HG03342 (cell line): ENCODE data around the gene PDE10A.
"Not testable (repeated sequence)": the region's sequence is repeated elsewhere in the genome, so short reads cannot be mapped to it uniquely, and the experiment has no call there.

Source experiments
- ATAC-seq: cut with Tn5 transposase; IDR thresholded peaks from one replicate; pipeline ENCODE4 v1.9.1; 2021; ENCODE audit warnings: mild to moderate bottlenecking, moderate library complexity; ENCODE audit not compliant: unreplicated experiment

Gene PDE10A

DNA sequence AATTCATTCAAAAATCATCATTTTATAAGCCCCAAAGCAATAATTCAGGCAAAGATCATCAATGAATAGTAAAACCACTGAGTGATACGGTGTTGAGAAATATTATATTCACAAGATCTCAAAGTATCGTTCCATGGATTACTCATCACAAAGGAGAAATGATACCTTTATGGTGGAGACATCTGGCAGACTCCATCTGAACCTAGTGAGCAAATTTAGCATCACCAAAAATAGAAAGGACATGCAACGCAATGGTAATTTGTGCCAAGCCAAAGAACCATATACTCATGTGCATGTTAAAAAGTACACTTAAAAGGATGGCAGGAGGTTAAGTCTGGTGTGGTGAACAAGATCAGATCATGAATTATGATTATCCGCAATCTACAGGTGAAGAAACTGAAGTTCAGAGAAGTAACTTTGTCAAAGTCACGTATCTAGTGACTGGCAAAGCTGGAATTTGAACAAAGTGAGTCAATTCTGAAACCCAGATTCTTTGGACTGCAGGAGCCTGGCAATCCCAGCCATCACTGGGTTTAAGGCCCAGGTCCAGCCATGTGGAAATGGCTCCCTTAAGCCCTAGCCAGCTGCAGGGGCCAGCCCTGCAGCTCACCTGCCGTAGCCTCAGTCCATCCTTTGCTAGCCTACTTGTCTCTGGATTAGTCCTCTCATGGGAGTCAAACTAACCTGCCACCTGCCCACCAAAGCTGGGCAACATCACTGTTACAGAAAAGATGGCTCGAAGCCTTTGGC, 68.3 kb downstream of the PDE10A start:
- ATAC-seq, result no peak

DNA sequence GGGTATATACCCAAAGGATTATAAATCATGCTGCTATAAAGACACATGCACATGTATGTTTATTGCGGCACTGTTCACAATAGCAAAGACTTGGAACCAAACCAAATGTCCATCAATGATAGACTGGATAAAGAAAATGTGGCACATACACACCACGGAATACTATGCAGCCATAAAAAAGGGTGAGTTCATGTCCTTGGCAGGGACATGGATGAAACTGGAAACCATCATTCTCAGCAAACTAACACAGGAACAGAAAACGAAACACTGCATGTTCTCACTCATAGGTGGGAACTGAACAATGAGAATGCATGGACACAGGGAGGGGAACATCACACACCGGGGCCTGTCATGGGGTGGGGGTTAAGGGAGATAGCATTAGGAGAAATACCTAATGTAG, 70.1 kb downstream of the PDE10A start:
- ATAC-seq, result not testable (repeated sequence)

DNA sequence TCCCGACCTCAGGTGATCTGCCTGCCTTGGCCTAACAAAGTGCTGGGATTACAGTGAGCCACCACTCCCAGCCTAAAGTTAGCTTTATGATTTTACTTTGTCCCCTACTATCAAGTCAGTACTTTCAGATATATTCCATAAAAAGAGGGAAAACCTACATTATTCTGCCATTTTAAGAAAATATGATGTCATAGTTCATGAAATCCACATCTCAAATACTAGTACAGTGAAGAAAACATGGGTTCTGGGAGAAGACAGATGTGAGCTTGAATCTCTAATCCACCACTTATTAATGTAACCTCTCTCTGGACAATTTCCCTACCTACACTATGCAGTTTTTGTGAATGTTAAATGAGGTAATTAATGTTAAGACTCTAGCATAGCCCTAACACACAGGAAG, 74.5 kb downstream of the PDE10A start:
- ATAC-seq, result no peak

DNA sequence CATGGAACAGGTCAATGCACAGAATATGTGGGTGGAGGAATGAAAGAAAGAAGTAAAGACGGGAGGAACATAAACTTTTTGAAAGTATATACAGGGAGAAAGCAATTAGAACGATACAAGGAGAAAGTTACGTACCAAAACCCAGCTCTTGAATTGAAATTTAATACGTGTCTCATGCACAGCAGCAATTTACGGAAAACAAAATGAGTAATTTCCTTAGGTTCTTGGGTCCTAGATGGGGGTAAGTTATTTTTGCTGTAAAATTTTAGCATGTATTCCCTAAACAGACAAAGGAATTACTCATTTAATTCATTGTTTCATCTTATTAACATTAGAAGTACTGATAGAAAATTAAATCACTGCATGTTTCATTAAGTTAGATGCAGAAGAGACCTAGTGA, 75.8 kb downstream of the PDE10A start:
- ATAC-seq, result no peak

DNA sequence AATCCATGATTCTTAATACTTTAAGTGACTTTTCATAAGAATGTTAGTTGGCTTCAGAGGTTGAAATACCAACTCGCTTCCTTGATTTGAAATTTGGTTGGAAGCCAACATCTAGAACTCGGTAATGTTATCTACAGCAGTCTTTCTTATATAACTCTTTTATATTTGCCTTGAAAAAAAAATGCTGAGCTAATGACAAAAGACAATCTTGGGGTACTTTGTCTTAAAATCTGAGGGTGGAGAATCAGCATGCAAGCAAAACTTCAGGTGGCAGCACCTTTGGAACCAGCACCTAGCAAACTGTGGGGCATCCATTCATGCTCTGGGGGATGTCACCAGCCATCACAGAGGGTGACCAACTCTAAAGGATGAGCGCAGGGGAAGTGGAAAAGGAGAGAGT, 76.3 kb downstream of the PDE10A start:
- no peak for ATAC-seq

DNA sequence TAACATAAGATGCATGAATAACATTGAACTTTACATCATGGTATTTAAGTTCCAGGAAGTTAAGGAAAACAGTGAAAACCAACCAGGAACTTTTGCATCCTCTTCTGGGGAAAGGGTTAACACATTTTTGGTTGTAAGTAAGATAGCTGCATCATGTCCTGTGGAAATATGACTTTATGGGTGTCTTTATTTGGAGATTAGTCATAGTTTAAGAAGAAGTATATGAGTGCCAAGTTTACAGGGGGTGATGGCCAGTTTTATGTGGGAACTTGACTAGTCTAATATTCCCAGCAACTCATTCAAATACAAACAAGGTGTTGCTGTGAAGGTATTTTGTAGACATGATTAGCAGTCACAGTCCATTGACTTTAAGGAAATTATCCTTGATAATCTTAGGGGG, 78.0 kb downstream of the PDE10A start:
- no peak for ATAC-seq

DNA sequence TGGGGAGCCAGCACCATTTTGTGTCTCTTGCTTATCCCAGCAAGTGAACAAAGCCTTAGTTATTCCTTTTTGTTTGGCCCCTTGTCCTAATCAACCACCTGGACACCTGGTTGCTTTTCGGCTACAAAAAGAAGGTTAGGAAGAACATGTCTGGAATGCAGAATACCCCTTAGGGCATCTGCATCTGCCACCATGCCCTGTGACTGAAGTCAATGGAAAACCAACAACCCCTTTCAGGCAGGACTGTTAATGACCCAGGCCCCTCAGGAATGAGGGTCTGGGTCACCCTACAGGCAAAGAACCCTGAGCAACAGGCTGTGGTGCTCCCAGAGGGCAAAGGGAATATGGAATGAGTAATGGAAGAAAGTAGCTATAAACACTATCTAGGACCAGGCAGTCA, 78.5 kb downstream of the PDE10A start:
- ATAC-seq, result no peak

DNA sequence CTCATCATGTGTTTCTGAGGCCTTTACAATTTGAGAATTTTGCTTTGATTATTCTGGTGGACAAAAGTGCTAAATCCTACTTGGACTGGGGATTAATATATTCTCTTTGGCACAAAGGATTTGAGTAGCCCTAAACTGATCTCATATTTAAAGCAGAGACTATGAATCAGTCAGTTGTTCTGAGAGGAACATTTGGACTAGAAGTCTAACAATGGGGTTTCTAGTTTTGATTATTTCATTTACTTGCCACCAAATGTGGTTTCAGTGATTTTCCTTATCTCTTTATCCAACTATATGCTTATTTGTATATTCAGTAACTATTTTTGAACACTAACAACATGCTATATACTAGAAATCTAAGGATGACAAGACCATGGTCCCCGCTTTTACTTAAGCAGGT, 81.4 kb downstream of the PDE10A start:
- no peak for ATAC-seq

DNA sequence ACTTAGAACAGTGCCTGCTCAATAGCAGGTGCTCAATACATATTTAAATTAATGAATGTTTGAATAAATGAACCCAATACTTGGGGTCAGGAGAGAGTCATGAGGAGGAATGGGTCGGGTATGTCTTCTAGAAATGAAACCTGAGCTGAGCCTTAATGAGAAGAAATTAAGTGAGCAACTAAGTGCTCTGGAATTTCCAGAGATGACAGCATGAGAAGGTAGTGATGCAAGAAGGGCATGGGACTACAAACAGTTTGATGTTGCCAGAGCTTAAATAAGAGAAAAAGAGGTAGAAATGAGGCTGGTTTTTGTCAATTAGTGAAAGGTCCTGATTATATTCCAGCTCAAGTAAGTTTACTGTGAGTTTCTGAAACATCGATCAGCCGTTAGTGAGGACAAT, 82.9 kb downstream of the PDE10A start:
- ATAC-seq, result no peak

DNA sequence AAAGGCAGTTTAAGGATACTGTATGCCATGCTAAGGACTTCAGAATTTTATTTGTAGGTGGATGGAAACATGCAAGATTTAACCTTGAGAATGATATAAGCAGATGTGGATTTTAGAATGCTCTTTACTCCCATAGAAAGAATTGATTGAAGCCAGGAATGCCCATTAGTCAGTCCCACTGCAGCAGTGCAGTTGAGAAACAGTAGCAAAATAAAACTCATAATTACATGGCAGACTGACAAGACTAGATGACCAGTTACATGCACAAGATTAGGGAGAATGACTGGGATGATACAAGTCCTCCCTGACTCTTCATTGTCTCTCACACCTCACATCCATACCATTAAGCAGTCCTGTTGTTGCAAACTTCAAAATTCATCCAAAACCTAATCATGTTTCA, 83.9 kb downstream of the PDE10A start:
- no peak for ATAC-seq

DNA sequence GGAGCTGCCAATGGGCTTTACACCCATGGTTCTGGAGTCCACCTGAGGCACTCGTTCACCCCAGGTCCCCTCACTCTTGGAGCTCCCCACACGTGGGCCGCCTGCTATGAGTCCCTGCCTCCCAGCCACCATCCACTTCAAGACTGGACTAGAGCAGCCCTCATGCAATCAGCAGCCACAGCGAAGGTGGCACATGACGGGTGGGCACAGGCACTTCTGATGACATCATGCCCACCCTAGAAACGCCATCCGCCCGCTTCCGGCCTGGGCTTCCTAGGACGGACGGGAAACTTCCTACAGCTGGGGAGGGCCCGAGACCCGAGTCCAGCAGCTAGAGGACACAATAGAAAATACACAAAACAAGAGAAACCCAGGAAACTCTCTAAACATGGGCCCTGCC, 85.5 kb downstream of the PDE10A start:
- no peak for ATAC-seq

DNA sequence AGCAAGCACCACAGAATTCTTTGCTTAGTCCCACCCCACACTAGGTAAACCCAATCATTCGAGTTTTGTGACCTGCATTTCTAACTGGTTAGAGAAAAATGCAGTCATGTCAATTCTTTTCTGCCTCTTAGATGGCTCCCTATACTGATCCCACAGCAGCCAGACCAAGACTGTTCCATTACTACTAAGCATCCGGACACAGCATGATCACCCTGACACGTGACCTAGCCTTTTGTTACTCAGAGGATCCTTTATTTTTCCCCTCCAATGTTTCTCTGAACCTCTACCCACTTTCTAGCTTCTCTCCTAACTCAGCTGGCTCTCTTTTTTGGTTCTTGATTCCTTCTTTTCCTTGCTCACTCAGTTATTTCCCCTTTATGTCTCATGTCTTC, 87.9 kb downstream of the PDE10A start:
- ATAC-seq, result no peak

DNA sequence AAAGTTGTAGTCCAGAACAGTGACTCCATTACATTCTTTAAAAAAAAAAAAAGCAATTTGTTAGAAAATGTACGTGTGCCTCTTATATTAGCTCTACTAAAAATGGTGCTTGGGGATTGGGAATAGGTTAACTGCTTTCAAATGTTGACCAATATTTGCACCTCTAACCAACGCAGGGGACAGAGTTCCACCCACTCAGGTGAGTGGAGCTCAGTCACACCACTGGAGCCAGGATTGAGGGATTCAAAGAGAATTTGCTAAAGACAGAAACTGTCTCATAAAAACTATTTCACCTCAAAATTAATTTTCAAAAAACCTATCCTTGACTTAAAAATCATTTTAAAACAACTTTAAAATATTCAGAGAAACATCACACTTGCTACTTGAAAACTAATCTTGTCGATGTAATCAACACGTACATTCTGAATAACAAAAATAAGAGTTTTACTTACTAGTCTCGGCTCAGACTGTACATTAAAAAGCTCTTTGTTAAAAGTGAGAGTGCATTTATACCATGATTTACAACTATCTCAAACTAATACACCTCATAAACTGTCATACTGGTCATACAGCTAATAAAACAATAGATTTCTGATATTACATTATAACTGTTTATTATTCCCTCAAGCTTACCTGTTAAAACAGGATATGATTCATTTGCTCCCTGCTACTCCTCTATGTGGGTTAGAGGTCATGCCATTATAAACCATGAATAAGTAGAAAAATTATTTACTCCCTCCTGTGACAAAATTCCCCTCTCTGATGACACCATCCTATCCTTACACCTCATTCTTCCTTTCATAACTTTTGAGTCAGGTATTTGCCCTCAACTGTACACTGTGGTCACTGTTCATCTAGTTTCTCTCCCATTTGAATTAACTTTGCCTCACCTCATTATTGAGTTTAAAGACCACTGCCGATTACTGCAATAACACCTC, 88.6 kb downstream of the PDE10A start:
- no peak for ATAC-seq

DNA sequence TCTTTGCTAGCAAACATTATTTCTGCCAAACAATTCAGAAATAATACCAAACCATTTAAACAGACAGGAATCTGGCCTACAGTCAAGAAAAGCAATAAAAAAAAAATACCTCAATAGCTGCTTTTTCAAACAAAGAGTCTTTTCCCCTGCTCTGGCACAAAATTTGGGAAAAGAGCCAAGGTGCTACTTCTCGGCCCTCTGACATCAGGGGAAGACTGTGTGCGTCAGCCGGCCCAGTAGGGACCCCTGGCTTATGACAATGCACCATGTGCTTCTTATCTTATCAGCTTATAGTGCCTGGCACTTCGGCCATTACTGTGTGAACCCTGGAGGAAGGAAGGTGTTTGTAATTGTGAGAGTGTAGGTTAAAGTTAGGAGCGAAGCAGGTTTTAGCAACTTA, 89.4 kb downstream of the PDE10A start:
- no peak for ATAC-seq

DNA sequence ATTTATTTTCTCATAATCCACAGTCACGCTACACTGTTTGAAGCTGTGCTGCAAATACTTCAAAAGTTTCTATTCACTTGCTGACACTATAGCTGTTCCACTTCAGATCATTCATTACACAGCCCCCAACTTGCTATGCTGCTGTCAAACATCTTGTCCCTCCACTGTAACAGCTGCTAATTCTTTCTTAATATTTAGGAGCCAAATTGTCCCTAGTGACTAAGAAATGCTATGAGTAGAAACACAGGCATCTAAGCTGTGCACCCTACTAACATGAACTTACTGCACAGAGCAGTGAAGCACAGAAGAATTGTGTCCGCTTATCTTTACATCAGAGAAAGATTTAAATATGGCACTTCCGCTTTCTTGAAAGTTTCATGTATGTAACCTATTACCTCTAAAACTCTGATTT, 91.3 kb downstream of the PDE10A start:
- peak; percentile 86 for ATAC-seq

DNA sequence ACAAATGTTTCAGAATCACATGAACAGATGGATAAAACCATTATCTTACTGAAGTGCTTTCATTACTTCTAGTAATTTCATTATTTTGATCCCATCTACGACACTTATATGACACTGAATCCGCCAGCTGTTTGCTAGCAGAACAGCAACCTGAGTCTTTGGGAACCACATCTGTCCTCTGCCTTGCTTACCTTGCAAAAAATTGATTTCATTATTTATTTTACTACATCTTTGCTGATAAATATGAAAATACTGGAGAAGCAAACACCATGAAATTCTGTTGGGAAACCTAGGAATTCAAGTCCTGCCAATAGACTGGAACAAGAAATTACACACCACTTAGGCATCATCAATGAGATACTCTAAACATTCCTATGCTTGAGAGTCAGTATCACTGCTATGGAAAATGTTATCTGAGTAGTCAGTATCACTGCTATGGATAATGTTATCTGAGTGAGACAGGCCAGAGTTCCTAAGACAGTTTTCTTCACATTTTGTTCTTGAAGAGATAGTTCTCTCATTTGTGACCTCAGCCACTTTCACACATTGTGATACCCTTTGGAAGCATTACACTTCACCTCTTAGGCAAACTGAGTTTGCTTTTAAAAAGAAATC, 91.9 kb downstream of the PDE10A start:
- no peak for ATAC-seq

DNA sequence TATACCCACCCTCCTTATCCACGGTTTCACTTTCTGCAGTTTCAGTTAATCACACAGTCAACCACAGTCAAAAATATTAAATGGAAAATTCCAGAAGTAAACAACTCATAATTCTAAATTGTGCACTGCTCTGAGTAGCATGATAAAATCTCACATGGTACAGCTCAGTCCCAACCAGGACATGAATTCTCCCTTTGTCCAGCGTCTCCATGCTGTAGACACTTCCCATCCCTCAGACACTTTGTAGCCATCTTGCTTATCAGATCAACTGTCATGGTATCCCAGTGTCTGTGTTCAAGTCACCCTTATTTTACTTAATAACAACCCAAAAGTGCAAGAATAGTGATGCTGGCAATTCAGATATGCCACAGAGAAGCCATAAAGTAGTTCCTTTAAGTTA, 94.7 kb downstream of the PDE10A start:
- no peak for ATAC-seq

DNA sequence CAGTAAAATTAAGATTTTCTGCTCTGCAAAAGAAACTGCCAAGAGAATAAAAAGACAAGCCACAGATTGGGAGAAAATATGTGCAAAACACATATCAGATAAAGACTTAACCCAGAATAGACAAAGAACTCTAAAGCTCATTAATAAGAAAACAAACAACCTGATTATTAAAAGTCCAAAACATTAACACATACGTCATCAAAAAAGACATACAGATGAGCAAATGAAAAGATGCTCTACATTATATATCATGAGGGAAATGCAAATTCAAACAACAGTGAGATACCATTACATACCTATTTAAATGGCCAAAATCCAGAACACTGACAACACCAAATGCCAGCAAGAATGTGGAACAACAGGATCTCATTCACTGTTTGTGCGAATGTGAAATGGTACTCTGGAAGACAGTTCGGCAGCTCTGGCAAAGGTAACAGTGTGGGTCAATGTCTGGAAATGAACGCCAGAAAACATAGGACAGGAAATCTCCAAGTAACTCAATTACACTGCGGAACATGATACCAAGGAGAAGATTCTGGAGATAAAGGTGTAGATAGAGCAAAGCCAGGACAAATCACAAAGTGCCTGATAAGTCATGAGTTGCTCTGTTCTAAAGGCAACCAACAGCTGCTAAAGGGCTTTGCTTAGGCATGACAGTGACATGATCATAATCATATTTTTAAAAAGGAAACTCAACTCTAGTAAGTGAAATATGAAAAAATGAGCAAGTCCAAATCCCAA, 96.8 kb downstream of the PDE10A start:
- ATAC-seq, result no peak

DNA sequence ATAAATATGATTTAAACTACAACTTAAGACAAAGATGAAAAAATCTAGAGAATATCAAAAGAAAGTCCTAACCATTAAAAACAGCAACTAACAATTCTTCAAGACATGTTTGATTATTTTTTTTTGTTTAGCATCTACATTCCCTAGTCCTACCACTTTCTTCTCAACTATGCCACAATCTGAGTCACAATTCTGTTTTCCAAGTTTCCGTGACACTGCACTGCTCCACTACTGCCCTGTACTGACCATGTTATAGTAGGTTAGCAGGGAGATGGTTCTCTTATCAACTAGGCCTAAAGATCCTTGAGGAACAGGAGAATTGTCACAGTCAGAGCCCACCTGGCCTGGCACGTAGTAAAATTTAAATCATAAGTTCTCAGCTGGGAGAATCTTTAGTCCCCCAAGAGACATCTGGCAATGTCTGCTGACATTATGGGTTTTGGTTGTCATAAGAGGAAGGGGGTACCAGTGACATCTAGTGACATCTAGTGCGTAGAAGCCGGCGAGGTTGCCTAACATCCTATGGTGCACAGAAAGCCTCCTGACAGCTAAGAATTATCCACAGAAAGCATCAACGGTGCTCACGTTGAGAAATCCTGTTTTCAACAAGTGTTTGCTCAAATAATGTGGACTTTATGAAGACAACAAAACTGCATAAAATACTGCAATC, 100.5 kb downstream of the PDE10A start:
- ATAC-seq, result no peak

DNA sequence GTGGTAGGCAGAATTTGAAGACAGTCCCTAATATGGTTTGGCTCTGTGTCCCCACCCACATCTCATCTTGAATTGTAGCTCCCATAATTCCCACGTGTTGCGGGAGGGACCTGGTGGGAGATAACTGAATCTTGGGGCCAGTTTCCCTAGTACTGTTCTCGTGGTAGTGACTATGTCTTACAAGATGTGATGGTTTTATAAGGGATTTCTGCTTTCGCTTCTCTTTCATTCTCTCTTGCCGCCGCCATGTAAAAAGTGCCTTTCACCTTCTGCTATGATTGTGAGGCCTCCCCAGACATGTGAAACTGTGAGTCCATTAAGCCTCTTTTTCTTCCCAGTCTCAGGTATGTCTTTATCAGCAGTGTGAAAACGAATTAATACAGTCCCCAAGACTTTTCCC, 103.4 kb downstream of the PDE10A start:
- no peak for ATAC-seq

DNA sequence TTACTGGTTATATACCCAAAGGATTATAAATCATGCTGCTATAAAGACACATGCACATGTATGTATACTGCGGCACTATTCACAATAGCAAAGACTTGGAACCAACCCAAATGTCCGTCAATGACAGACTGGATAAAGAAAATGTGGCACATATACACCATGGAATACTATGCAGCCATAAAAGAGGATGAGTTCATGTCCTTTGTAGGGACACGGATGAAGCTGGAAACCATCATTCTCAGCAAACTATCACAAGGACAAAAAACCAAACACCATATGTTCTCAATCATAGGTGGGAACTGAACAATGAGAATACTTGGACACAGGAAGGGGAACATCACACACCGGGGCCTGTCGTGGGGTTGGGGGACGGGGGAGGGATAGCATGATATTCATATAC, 104.9 kb downstream of the PDE10A start:
- not testable (repeated sequence) for ATAC-seq
